Activated CD8-positive, alpha-beta memory T cell treated with anti-CD3 and anti-CD28 coated beads for 48 hours (primary cell): ENCODE results near the gene SGO2.
A peak's percentile ranks its signal among the peaks of the same experiment; 100 is the strongest.
"Not testable (repeated sequence)": the region's sequence is repeated elsewhere in the genome, so short reads cannot be mapped to it uniquely, and the experiment has no call there.

Experiments
- DNase-seq, 3 experiments: peaks; one replicate each; pipeline ENCODE4 v3.0.0-alpha.2; 2020; ENCODE audit warnings: low read depth in 2 of 3, low spot score in 2 of 3

The SGO2 gene

DNA sequence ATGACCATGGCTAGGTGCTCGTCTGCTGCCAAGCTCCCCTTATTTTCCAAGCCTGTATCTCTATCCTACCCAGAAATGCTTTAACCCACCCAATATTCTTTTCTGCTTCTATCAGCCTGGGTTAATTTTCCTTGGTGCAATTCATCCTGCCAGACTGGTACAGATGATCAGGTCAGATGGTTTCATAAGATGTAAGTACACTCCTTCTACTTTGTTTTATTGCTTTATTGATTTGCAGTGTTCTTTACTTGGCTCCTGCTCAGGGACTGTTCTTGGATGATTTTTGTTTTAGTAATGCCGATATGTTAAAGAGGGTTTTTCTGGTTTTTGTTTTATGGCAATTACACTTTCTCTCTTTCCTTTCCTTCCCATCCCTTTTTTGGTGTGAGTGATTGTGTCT lies 2.4 kb upstream of the SGO2 start:
- DNase-seq: no peak

DNA sequence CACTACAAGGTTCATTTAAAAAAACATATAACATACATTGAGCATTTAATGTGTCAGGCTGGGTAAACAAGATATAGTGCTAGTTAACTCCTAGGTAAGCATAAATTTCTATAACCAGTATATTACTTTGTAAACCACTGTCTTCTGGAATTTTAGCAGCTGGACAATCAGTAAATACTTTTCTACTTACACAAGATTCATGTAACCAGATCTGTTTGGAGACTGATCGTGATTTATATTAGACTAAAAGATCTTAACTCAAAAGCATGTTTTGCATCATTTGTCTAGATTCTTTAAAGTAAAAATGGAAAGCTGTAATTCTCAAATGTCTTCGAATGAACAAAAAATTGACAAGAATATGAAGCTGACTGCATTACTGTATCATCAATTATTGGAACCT lies 941 bp upstream of the SGO2 start:
- no peak for DNase-seq

- no peak for DNase-seq
Observed at GRCh38 chr2:200525551-200525881, 491 bp upstream of the SGO2 start.

GRCh38 chr2:200528228-200528627 lies 2.2 kb downstream of the SGO2 start:
- DNase-seq: no peak

DNA sequence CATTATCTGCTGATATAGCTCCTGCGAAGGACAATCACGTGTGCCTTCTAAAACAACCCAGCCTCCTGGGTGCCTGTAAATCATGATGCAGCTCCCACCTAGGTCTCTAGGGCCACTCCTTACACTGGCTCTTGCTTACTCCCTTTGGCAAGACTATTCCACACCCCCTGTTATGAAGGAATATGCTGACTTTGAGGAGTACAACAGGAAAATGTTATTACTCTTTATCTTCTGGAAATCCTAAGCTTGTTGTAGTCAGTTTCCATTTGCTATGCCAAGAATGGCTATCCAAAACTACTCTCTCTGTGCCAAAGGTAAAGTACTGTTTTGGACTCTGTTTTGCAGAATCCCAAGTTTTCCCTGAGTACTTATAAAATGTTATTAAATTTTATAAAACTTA lies 7.7 kb downstream of the SGO2 start:
- no peak for DNase-seq

GRCh38 chr2:200534572-200534971 lies 8.6 kb downstream of the SGO2 start:
- DNase-seq: no peak

GRCh38 chr2:200538139-200538538 lies 12.1 kb downstream of the SGO2 start:
- no peak for DNase-seq

DNA sequence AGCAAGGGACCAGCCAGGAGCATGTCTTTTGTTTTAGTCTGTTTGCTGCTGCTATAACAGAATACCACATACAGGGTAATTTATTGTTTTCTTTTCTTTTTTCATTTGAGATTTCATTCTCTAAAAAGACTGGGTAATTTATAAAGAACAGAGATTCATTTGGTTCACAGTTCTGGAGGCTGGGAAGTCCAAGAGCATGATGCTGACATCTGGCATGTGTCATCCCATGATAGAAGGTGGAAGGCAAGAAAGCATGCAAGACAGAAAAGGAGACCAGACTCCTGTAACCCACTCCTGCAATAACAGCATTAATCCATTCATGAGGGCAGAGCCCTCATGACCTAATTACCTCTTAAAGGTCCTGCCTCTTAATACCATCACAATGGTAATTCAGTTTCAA lies 14.8 kb downstream of the SGO2 start:
- no peak for DNase-seq

DNA sequence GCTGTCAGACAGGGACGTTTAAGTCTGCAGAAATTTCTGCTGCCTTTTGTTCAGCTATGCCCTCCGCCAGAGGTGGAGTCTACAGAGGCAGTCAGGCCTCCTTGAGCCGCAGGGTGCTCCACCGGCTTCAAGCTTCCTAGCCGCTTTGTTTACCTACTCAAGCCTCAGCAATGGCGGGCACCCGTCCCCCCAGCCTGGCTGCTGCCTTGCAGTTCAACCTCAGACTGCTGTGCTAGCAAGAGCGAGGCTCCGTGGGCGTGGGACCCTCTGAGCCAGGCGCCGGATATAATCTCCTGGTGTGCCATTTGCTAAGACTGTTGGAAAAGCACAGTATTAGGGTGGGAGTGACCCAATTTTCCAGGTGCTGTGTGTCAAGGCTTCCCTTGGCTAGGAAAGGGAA lies 40.6 kb downstream of the SGO2 start:
- not testable (repeated sequence) for DNase-seq

GRCh38 chr2:200567932-200568331 lies 41.9 kb downstream of the SGO2 start:
- no peak for DNase-seq

DNA sequence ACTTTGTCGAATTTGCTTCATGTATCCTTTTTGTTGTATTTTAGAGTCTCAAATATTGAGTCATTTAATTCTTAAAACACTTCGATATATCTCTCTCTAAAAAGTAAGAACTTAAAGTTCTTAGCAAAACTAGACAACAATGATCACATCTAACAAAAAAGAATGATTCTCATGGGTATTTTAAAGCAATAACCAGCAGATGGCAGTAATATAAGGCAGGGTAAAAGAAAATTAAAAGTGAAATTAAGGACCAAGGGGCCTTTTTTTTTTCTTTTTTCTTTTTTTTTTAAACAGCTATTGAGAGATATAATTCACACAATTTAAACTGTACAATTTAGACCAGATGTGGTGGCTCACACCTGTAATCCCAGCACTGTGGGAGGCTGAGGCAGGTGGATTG lies 50.0 kb downstream of the SGO2 start:
- no peak for DNase-seq

DNA sequence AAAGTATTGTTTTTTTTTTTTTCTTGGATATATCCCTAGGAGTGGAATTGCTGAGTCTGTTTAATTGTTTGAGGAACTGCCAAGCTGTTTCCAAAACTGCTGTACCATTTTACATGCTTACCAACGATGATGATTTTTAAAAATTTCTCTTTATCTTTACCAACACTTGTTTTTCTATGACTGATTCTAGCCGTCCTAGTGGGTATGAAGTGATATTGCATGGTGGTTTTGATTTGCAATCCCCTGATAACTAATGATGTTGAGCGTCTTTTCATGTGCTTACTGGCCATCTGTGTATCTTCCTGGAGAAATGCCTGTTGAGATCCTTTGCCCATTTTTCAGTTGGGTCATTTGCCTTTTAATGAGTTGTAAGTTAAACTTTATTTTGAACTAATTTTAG lies 51.0 kb downstream of the SGO2 start:
- no peak for DNase-seq

- no peak for DNase-seq
Observed at GRCh38 chr2:200578778-200579177, 52.8 kb downstream of the SGO2 start.

DNA sequence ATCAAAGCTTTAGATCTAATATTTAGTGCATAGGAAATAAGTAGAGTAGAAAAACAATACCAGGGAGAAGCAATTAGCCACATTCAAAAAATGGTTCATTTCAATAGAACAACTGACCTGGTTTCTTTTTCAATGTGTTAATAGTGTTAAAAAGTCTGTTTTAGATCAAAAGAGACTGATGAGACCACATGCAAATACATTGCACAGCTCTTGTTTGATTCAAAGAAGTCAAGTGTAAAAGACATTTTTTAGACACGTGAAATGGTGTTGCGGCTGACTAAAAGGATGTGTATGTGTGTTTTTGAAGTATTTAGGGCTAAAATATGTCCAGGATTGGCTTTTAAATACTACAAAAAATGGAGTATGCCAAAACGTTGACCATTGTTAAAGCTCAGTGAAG lies 58.6 kb downstream of the SGO2 start:
- DNase-seq: no peak

GRCh38 chr2:200585340-200585729 lies 59.3 kb downstream of the SGO2 start:
- DNase-seq: no peak

- peak in 1 of 3 experiments; percentile 12 for DNase-seq
Observed at GRCh38 chr2:200585730-200586643, 60.0 kb downstream of the SGO2 start, which contains the start of gene AOX1. AOX1 (plus strand) TSS chr2:200586014; CDS start chr2:200586109, 95 bp downstream.

- DNase-seq: no peak
Observed at GRCh38 chr2:200586644-200586975, 60.6 kb downstream of the SGO2 start.

DNA sequence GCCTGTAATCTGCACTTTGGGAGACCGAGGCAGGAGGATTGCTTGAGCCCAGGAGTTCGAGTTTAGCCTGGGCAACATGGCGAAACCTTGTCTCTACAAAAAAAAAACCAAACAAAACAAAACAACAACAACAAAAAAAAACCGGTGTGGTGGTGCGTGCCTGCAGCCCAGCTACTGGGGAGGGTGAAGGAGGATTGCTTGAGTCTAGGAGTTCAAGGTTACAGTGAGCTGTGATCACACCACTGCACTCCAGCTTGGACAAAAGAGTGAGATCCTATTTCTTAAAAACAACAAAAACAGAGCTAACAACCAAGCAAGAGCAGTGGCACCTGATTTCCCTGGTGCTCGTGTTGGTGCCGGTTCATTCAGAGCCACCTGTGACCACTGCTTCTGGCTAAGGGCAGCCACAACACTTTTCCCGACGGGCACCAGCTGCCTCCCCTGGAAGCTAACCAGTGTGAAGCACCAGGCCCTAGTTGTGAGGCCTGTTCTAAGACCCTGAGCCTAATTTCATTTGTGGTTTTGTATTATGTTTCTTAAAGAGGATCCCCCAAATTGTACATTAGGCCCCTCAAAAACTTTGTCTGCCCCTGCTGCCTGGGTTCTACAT lies 61.1 kb downstream of the SGO2 start:
- no peak for DNase-seq

- DNase-seq: no peak
Observed at GRCh38 chr2:200588076-200588678, 62.2 kb downstream of the SGO2 start.

DNA sequence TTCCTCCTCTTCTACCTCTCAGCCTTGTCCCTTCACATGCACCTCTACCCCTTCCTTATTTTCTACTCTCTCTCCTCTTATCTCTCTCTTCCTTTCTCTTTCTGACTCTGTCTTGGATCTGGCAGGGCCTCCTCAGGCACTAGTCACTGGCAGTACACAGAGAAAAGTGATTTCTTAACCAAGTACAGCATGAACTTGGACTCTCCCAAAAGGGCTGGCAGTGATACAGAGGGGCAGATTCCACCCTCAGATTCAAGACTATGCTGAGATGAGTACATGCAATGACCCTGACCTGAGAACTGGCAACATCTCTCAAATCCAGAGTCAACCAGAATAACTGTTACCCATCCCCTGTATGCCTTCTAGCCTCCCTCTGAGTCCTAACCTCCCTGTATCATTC lies 64.1 kb downstream of the SGO2 start:
- no peak for DNase-seq

DNA sequence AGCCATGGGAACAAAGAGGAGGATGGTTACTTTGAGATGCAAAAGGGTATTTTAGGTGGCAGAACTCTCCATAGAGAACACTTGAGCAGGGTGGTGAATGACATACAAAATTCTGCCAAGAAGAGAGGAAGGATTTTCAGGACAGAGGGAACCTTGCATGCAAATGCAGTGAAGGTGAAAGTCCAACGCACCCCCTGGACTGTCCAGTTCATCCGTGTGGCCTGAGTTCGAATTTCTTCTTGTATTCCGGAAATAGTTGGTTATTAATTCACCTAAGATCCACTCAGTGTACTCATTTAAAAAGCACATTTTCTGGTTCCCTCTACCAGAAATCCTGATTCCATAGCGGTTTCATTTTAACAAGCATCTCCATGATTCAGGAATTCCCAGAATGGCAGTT lies 65.3 kb downstream of the SGO2 start:
- DNase-seq: no peak

GRCh38 chr2:200592406-200593075 lies 66.5 kb downstream of the SGO2 start:
- DNase-seq: no peak
